ENCODE data around the gene ADSS2.

ADSS2 gene

GRCh38 chr1:244445320-244446181 lies 6.2 kb downstream of the ADSS2 start:
- DNase-seq: no peak

GRCh38 chr1:244444854-244445253 lies 6.9 kb downstream of the ADSS2 start:
- no peak for DNase-seq

GRCh38 chr1:244442850-244443249 lies 8.9 kb downstream of the ADSS2 start:
- DNase-seq: no peak

GRCh38 chr1:244439391-244440032 lies 12.2 kb downstream of the ADSS2 start:
- DNase-seq: no peak

GRCh38 chr1:244437086-244437468 lies 14.6 kb downstream of the ADSS2 start:
- DNase-seq: no peak

GRCh38 chr1:244436336-244437085 lies 15.2 kb downstream of the ADSS2 start:
- no peak for DNase-seq

GRCh38 chr1:244435562-244436205 lies 16.0 kb downstream of the ADSS2 start:
- peak in 1 of 2 experiments; percentile 22 for DNase-seq

- no peak for DNase-seq
Measured at GRCh38 chr1:244431166-244431565, 20.5 kb downstream of the ADSS2 start.

- no peak for DNase-seq
Measured at GRCh38 chr1:244429818-244430217, 21.9 kb downstream of the ADSS2 start.

GRCh38 chr1:244427647-244428046 lies 24.1 kb downstream of the ADSS2 start:
- no peak for DNase-seq

GRCh38 chr1:244424649-244425334 lies 26.9 kb downstream of the ADSS2 start:
- no peak for DNase-seq

GRCh38 chr1:244422174-244422573 lies 29.5 kb downstream of the ADSS2 start:
- no peak for DNase-seq

- DNase-seq: no peak
Measured at GRCh38 chr1:244419024-244419423, 32.7 kb downstream of the ADSS2 start.

- no peak for DNase-seq
Measured at GRCh38 chr1:244414543-244414942, 37.2 kb downstream of the ADSS2 start.

- DNase-seq: no peak
Measured at GRCh38 chr1:244413736-244414135, 38.0 kb downstream of the ADSS2 start.

GRCh38 chr1:244412176-244412575 lies 39.5 kb downstream of the ADSS2 start:
- DNase-seq: no peak

GRCh38 chr1:244409701-244410100 lies 42.0 kb downstream of the ADSS2 start:
- no peak for DNase-seq

- DNase-seq: no peak
Measured at GRCh38 chr1:244406337-244406736, 45.4 kb downstream of the ADSS2 start.

GRCh38 chr1:244405856-244406255 lies 45.9 kb downstream of the ADSS2 start:
- DNase-seq: no peak

GRCh38 chr1:244403431-244403830 lies 48.3 kb downstream of the ADSS2 start:
- no peak for DNase-seq

- DNase-seq: no peak
Measured at GRCh38 chr1:244400974-244401373, 50.7 kb downstream of the ADSS2 start.

GRCh38 chr1:244397131-244397530 lies 54.6 kb downstream of the ADSS2 start:
- DNase-seq: no peak

GRCh38 chr1:244395965-244396364 lies 55.7 kb downstream of the ADSS2 start:
- no peak for DNase-seq
